ENCODE data around the gene PPP2R3A.

Gene PPP2R3A

GRCh38 chr3:135994708-135995337 lies 29.3 kb downstream of the PPP2R3A start:
- Histone ChIP-seq H3K36me3 (ENCODE audit: insufficient read depth, low read length) (no peaks in the 10 kb centered on the region), H3K27me3 (ENCODE audit: insufficient read depth, low read length) (no peaks in the 10 kb centered on the region), H3K9me3 (ENCODE audit: insufficient read depth, low read depth, low read length) (no peaks in the 10 kb centered on the region), H3K4me1 (ENCODE audit: insufficient read depth, low read length) (peaks cover 19% of the 10 kb centered on the region), H3K27ac (ENCODE audit: low read depth, low read length) (no peak overlapping the region), H3K9ac (ENCODE audit: low read depth, low read length) (no peak overlapping the region), H3K4me3 (ENCODE audit: low read length) (no peak overlapping the region)
- WGBS, result 84% methylated on average over 3 of the region's 3 CpGs

DNA sequence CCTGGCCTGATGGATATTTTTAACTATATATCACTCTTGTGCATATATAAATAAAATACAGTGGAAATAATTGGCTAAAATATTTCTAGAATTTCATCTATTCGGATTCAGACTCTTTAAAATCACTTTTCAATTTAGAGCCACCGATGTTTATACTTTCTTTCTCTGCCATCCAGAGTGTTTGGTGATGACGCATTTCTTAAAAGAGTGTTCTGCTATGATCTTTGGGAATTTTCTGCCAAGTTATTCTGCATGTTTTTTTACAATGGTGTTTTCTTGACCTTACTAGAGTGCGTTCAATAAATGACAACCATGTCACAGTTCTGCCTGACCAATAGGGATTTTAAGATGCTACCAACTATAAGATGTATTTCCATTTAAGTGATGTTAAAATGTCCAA lies 30.2 kb downstream of the PPP2R3A start:
- no peaks in the 10 kb centered on the region for H3K36me3 ChIP-seq (ENCODE audit: insufficient read depth, low read length)
- H3K9ac ChIP-seq (ENCODE audit: low read depth, low read length), result no peak overlapping the region
- WGBS, result 95% methylated on average over 3 of the region's 4 CpGs
- no peak overlapping the region for H3K27ac ChIP-seq (ENCODE audit: low read depth, low read length)
- no peak overlapping the region for H3K4me3 ChIP-seq (ENCODE audit: low read length)
- no peaks in the 10 kb centered on the region for H3K9me3 ChIP-seq (ENCODE audit: insufficient read depth, low read depth, low read length)
- peaks cover 19% of the 10 kb centered on the region for H3K4me1 ChIP-seq (ENCODE audit: insufficient read depth, low read length)
- no peaks in the 10 kb centered on the region for H3K27me3 ChIP-seq (ENCODE audit: insufficient read depth, low read length)

DNA sequence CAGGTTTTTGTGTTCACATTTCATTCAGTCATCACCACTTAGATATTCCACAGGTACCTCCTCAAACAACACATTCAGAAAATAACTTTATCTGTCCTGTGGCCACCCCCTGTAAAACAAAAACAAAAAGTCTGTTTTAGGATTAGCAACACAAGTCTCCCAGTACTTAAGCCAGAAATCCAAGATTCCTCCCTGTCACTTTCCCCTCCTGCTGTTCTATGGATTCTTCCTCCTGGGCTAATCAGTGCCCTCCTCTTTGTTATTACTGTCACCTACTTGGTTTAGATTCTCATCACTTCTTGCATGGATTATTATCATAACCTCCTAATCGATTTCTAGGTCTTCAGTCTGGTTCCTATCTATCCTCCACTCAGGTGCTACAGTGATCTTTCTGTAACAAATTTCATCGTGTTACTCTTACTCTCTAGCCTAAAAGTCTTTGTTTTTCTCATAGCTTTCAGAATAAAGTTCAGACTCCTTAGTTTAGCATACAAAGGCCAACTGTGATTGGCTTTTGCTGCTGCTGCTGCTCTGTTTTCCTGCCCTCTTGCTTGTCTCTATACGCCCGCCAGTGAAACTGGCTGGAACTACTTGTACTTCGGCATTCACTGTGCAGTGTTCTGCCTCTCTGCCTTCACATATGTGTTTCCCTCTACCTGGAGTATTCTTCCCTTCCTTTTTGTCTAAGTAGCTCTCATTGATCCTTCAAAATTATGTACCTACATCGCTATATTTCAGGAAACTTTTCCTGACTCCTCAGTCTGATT lies 32.2 kb downstream of the PPP2R3A start:
- 87% methylated on average over 6 of the region's 6 CpGs for WGBS
- Histone ChIP-seq H3K4me1 (ENCODE audit: insufficient read depth, low read length) (peaks cover 19% of the 10 kb centered on the region), H3K4me3 (ENCODE audit: low read length) (no peak overlapping the region), H3K36me3 (ENCODE audit: insufficient read depth, low read length) (no peaks in the 10 kb centered on the region), H3K27ac (ENCODE audit: low read depth, low read length) (no peak overlapping the region), H3K9me3 (ENCODE audit: insufficient read depth, low read depth, low read length) (no peaks in the 10 kb centered on the region), H3K9ac (ENCODE audit: low read depth, low read length) (no peak overlapping the region), H3K27me3 (ENCODE audit: insufficient read depth, low read length) (no peaks in the 10 kb centered on the region)

GRCh38 chr3:136008221-136008620 lies 42.7 kb downstream of the PPP2R3A start:
- peaks cover 13% of the 10 kb centered on the region; the same call in 1 of the 2 replicates for H3K4me1 ChIP-seq (ENCODE audit: insufficient read depth, low read length)
- no peaks in the 10 kb centered on the region; the same call in 1 of the 2 replicates for H3K36me3 ChIP-seq (ENCODE audit: insufficient read depth, low read length)
- H3K9ac ChIP-seq (ENCODE audit: low read depth, low read length), result no peak overlapping the region
- no peaks in the 10 kb centered on the region for H3K27me3 ChIP-seq (ENCODE audit: insufficient read depth, low read length)
- H3K27ac ChIP-seq (ENCODE audit: low read depth, low read length), result no peak overlapping the region
- no peaks in the 10 kb centered on the region for H3K9me3 ChIP-seq (ENCODE audit: insufficient read depth, low read depth, low read length)
- 10% methylated on average over 1 of the region's 1 CpG for WGBS
- H3K4me3 ChIP-seq (ENCODE audit: low read length), result no peak overlapping the region

GRCh38 chr3:136008732-136009470 lies 43.4 kb downstream of the PPP2R3A start:
- Histone ChIP-seq H3K9me3 (ENCODE audit: insufficient read depth, low read depth, low read length) (no peaks in the 10 kb centered on the region), H3K27me3 (ENCODE audit: insufficient read depth, low read length) (no peaks in the 10 kb centered on the region), H3K36me3 (ENCODE audit: insufficient read depth, low read length) (no peaks in the 10 kb centered on the region; the same call in 1 of the 2 replicates), H3K27ac (ENCODE audit: low read depth, low read length) (no peak overlapping the region), H3K9ac (ENCODE audit: low read depth, low read length) (no peak overlapping the region), H3K4me1 (ENCODE audit: insufficient read depth, low read length) (peaks cover 13% of the 10 kb centered on the region; the same call in 1 of the 2 replicates), H3K4me3 (ENCODE audit: low read length) (no peak overlapping the region)
- WGBS, result 95% methylated on average over 5 of the region's 5 CpGs

DNA sequence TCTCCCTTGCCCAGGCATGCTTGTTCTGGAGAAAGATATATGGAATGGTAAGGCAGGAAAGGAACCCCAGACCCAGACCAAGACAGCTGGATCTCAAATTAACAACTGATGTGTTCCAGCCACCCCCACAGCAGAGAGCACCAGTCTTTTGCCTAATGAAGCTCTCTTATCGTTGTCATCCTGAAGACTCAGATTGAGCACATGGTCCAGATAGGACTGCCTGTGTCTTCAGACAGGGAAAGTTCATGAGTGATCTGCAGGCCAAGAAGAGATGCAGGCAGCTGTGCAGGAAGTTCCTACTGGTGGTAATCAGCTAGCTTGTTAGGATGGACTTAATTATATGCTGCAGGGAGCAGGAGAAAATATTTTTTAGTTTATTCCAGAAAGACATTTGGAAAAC lies 53.3 kb downstream of the PPP2R3A start:
- Histone ChIP-seq H3K36me3 (ENCODE audit: insufficient read depth, low read length) (no peaks in the 10 kb centered on the region), H3K9me3 (ENCODE audit: insufficient read depth, low read depth, low read length) (no peaks in the 10 kb centered on the region), H3K4me1 (ENCODE audit: insufficient read depth, low read length) (no peaks in the 10 kb centered on the region), H3K9ac (ENCODE audit: low read depth, low read length) (no peak overlapping the region), H3K27me3 (ENCODE audit: insufficient read depth, low read length) (no peaks in the 10 kb centered on the region), H3K27ac (ENCODE audit: low read depth, low read length) (no peak overlapping the region), H3K4me3 (ENCODE audit: low read length) (no peak overlapping the region)
- WGBS, result 92% methylated on average over 1 of the region's 1 CpG

DNA sequence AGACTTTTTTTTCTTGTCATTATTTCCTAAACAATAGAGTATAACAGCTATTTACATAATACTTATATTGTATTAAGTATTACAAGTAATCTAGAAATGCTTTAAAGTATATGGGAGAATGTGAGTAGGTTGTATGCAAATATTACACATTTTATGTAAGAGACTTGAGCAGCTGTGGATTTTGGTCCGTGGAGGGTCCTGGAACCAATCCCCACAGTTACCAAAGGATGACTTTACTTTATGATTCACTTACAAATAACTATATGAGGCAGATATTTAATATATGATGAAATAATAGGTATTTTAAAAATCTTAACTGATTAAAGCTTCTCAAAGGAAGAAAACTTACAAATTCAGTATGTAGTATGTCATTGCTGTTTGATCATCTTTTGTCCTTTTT lies 56.3 kb downstream of the PPP2R3A start:
- Histone ChIP-seq H3K4me3 (ENCODE audit: low read length) (no peak overlapping the region), H3K9ac (ENCODE audit: low read depth, low read length) (no peak overlapping the region), H3K27me3 (ENCODE audit: insufficient read depth, low read length) (no peaks in the 10 kb centered on the region), H3K27ac (ENCODE audit: low read depth, low read length) (no peak overlapping the region), H3K9me3 (ENCODE audit: insufficient read depth, low read depth, low read length) (no peaks in the 10 kb centered on the region), H3K4me1 (ENCODE audit: insufficient read depth, low read length) (no peaks in the 10 kb centered on the region), H3K36me3 (ENCODE audit: insufficient read depth, low read length) (no peaks in the 10 kb centered on the region)
- WGBS, result no CpG with 5 or more reads among the region's 1 CpG

DNA sequence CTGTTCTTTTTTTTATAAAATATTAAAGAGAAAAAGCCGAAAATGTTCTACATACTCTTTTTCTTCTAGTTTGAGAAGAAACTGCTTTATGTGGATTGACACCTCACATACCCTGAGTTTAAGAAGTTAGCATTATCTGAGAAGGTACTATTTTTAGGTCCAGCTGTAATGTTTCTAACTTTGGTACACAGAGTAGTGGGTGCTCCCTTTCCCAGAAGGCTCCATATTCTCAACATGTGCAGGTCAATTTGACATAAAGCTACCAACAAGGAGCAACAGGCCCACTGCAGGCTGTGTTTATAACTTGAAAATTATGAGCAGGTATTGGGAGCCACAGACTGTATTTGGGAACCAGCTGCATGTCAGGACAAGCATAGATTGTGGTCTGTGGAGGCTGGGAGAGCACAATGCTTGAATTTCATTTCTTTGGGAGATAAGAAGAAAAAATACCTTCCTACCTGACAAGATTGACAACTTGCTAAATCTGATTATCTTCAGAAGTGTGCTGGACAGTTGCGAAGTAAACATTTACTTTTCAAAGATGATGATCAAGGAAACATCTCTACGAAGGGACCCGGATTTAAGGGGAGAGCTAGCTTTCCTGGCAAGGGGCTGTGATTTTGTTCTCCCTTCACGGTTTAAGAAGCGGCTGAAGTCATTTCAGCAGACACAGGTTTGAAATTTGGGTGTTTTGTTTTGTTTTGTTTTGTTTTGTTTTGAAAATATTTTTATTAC lies 57.2 kb downstream of the PPP2R3A start:
- Histone ChIP-seq H3K27me3 (ENCODE audit: insufficient read depth, low read length) (no peaks in the 10 kb centered on the region), H3K9ac (ENCODE audit: low read depth, low read length) (no peak overlapping the region), H3K36me3 (ENCODE audit: insufficient read depth, low read length) (no peaks in the 10 kb centered on the region), H3K27ac (ENCODE audit: low read depth, low read length) (no peak overlapping the region), H3K4me3 (ENCODE audit: low read length) (no peak overlapping the region), H3K4me1 (ENCODE audit: insufficient read depth, low read length) (no peaks in the 10 kb centered on the region), H3K9me3 (ENCODE audit: insufficient read depth, low read depth, low read length) (no peaks in the 10 kb centered on the region)
- WGBS, result 94% methylated on average over 5 of the region's 6 CpGs

DNA sequence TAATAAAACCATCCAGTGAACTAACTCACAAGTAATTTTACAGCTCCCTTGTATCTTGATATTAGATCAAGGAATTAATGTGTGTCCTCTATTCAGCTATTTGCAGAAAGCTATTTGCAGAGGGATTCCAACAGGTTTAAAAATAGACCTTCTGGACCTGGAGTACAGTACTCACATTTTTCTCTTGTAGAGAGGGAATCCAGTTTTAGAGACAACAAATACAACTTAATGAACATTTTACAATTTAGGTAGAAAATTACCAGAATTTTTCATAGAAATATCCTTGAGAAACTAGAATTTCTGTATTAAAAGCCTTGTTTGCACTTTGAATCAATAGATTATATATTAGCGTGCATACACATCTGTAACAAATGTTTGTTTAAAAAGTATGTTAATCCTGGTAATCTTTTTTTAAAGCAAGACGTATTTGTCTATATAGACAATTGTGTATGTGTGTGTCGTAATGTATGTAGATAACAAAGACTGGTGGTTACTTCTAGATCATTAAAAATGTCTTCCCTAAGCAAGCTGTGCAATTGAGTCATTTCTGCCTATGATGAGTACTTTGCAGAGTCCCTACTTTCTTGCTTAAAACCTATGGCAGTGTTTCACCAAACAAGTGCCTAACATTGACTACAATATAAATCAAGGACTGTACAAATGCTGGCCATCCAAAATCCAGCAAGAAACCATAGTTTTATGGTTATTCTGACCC lies 57.9 kb downstream of the PPP2R3A start:
- peaks cover 3% of the 10 kb centered on the region; the same call in 1 of the 2 replicates for H3K36me3 ChIP-seq (ENCODE audit: insufficient read depth, low read length)
- no peak overlapping the region for H3K4me3 ChIP-seq (ENCODE audit: low read length)
- 95% methylated on average over 3 of the region's 3 CpGs for WGBS
- H3K9ac ChIP-seq (ENCODE audit: low read depth, low read length), result no peak overlapping the region
- H3K4me1 ChIP-seq (ENCODE audit: insufficient read depth, low read length), result no peaks in the 10 kb centered on the region
- no peaks in the 10 kb centered on the region for H3K27me3 ChIP-seq (ENCODE audit: insufficient read depth, low read length)
- H3K9me3 ChIP-seq (ENCODE audit: insufficient read depth, low read depth, low read length), result no peaks in the 10 kb centered on the region
- no peak overlapping the region for H3K27ac ChIP-seq (ENCODE audit: low read depth, low read length)

- no peaks in the 10 kb centered on the region for H3K27me3 ChIP-seq (ENCODE audit: insufficient read depth, low read length)
Observed at GRCh38 chr3:136036306-136036705, 70.8 kb downstream of the PPP2R3A start.

More at GRCh38 chr3:136036306-136036705, 70.8 kb downstream of the PPP2R3A start:
- 94% methylated on average over 3 of the region's 3 CpGs for WGBS
- Histone ChIP-seq H3K36me3 (ENCODE audit: insufficient read depth, low read length) (no peaks in the 10 kb centered on the region), H3K4me3 (ENCODE audit: low read length) (no peak overlapping the region), H3K27ac (ENCODE audit: low read depth, low read length) (no peak overlapping the region), H3K9me3 (ENCODE audit: insufficient read depth, low read depth, low read length) (no peaks in the 10 kb centered on the region), H3K4me1 (ENCODE audit: insufficient read depth, low read length) (no peaks in the 10 kb centered on the region), H3K9ac (ENCODE audit: low read depth, low read length) (no peak overlapping the region)

All from HUES64 (cell line).